C4-2B (cell line): ENCODE results near the gene TAMALIN.
A peak's percentile ranks its signal among the peaks of the same experiment; 100 is the strongest.

Experiments
- H3K27ac ChIP-seq: fragments of 450-650 bp; 2 replicates; pipeline ENCODE4 v1.5.1; 2017
- CTCF ChIP-seq: fragments of 450-650 bp; conservative IDR thresholded peaks from 2 replicates; pipeline ENCODE4 v1.5.1; 2017; ENCODE audit warnings: mild to moderate bottlenecking
- ZFX ChIP-seq: fragments of 450-650 bp; IDR thresholded peaks from 2 replicates; pipeline ENCODE4 v1.6.1; 2017

The TAMALIN gene

GRCh38 chr12:52045794-52046199, 39.1 kb downstream of the TAMALIN start:
- TF ChIP-seq ZFX (no peak), CTCF (no peak)
- peak overlapping the region; percentile 72 for H3K27ac ChIP-seq

GRCh38 chr12:52046859-52047258, 40.1 kb downstream of the TAMALIN start:
- TF ChIP-seq ZFX (no peak), CTCF (no peak)

GRCh38 chr12:52049286-52049685, 42.5 kb downstream of the TAMALIN start:
- peak overlapping the region; percentile 91 for H3K27ac ChIP-seq
- no peak for TF ChIP-seq ZFX
- TF ChIP-seq CTCF = no peak

More at GRCh38 chr12:52046859-52047258, 40.1 kb downstream of the TAMALIN start:
- no peak overlapping the region for H3K27ac ChIP-seq

- peak overlapping the region; percentile 91 for H3K27ac ChIP-seq
Observed at GRCh38 chr12:52049688-52050087, 42.9 kb downstream of the TAMALIN start.

GRCh38 chr12:52050116-52050757, 43.5 kb downstream of the TAMALIN start:
- no peak for TF ChIP-seq CTCF
- 0 out of 2 replicates have a peak, but pooled peaks have one; percentile 65 for TF ChIP-seq ZFX
- H3K27ac ChIP-seq = peak overlapping the region; percentile 91

More at GRCh38 chr12:52049688-52050087, 42.9 kb downstream of the TAMALIN start:
- TF ChIP-seq ZFX (no peak), CTCF (no peak)

- peak within 1 kb of the TSS; percentile 91 for H3K27ac ChIP-seq
- TF ChIP-seq CTCF (no peak), ZFX (peak; percentile 0; the same call in 1 of the 2 replicates)
Observed at GRCh38 chr12:52050758-52051541, 44.2 kb downstream of the TAMALIN start, which contains the start of gene NR4A1. Gene NR4A1 (plus strand): TSS chr12:52051442. CDS start chr12:52054329, 2,887 bp downstream.

- no peak for TF ChIP-seq ZFX
- no peak for TF ChIP-seq CTCF
- H3K27ac ChIP-seq = peak overlapping the region; percentile 91
Observed at GRCh38 chr12:52052468-52053186, 45.9 kb downstream of the TAMALIN start.
